Measurements from ENCODE around the gene KLF11. TPM values are rescaled to one million over a fixed set of nuclear protein-coding genes. Genes with fewer than 3 reads are reported as not detected.

Gene KLF11
- total RNA-seq, 1 experiment from 2014 or later: 21.0 TPM

- H3K27ac Mint-ChIP-seq (ENCODE audit: unreplicated experiment): no peak overlapping the region
- H3K4me3 Mint-ChIP-seq (ENCODE audit: unreplicated experiment): no peak overlapping the region
- H3K9me3 Mint-ChIP-seq (ENCODE audit: unreplicated experiment): no peaks in the 10 kb centered on the region
- no peaks in the 10 kb centered on the region for H3K36me3 ChIP-seq (ENCODE audit: control insufficient read depth, insufficient read depth, low read length)
- no peaks in the 10 kb centered on the region for H3K27me3 ChIP-seq (replicated peaks; ENCODE audit: control insufficient read depth, insufficient read depth, low read length)
- no peak for TF ChIP-seq CTCF (IDR thresholded peaks at IDR 0.05; ENCODE audit: insufficient read depth in 1 of 2, low read depth in 1 of 2, low read length in 1 of 2, severe bottlenecking in 1 of 2, unreplicated experiment in 1 of 2)
- no peak for DNase-seq
- H3K36me3 Mint-ChIP-seq (ENCODE audit: insufficient read depth, unreplicated experiment): no peaks in the 10 kb centered on the region
- ChIA-PET POLR2A (no interaction called here), CTCF (interaction anchor here (1.3 to 1.6 kb wide), 2 partner anchors 39 to 224 kb away, joined by 3 read pairs; no protein-coding TSS in a partner anchor)
- H3K4me1 Mint-ChIP-seq (ENCODE audit: low read depth, unreplicated experiment): no peaks in the 10 kb centered on the region
- no TSS peak for BruUV-seq (replicated peaks)
- no peak overlapping the region for H3K4me3 ChIP-seq (ENCODE audit: low read depth, low read length)
- intact Hi-C loops (cut with micrococcal nuclease; ENCODE audit: unreplicated experiment): no loop called here
- H3K9me3 ChIP-seq: no peaks in the 10 kb centered on the region
- no peaks in the 10 kb centered on the region for H3K4me1 ChIP-seq
- no peaks in the 10 kb centered on the region for H3K27me3 Mint-ChIP-seq (ENCODE audit: insufficient read depth, unreplicated experiment)
Observed at GRCh38 chr2:10022966-10023662, 20.2 kb upstream of the KLF11 start.

- no peaks in the 10 kb centered on the region for H3K9me3 Mint-ChIP-seq (ENCODE audit: unreplicated experiment)
- no peaks in the 10 kb centered on the region for H3K36me3 Mint-ChIP-seq (ENCODE audit: insufficient read depth, unreplicated experiment)
- no peak for DNase-seq
- TF ChIP-seq CTCF (IDR thresholded peaks at IDR 0.05; ENCODE audit: insufficient read depth in 1 of 2, low read depth in 1 of 2, low read length in 1 of 2, severe bottlenecking in 1 of 2, unreplicated experiment in 1 of 2): no peak
- H3K4me1 ChIP-seq: no peaks in the 10 kb centered on the region
- no peak overlapping the region for H3K4me3 Mint-ChIP-seq (ENCODE audit: unreplicated experiment)
- peaks cover 9% of the 10 kb centered on the region for H3K4me1 Mint-ChIP-seq (ENCODE audit: low read depth, unreplicated experiment)
- no peak overlapping the region for H3K27ac Mint-ChIP-seq (ENCODE audit: unreplicated experiment)
- H3K9me3 ChIP-seq: no peaks in the 10 kb centered on the region
- ChIA-PET CTCF (interaction anchor here (1.4 kb wide), 1 partner anchor 43 kb away, joined by 3 read pairs; no protein-coding TSS in a partner anchor), POLR2A (no interaction called here)
- no peak overlapping the region for H3K4me3 ChIP-seq (ENCODE audit: low read depth, low read length)
- intact Hi-C loops (cut with micrococcal nuclease; ENCODE audit: unreplicated experiment): no loop called here
- BruUV-seq (replicated peaks): no TSS peak
- no peaks in the 10 kb centered on the region for H3K27me3 ChIP-seq (replicated peaks; ENCODE audit: control insufficient read depth, insufficient read depth, low read length)
- no peaks in the 10 kb centered on the region for H3K36me3 ChIP-seq (ENCODE audit: control insufficient read depth, insufficient read depth, low read length)
- H3K27me3 Mint-ChIP-seq (ENCODE audit: insufficient read depth, unreplicated experiment): no peaks in the 10 kb centered on the region
Observed at GRCh38 chr2:10026940-10027569, 16.3 kb upstream of the KLF11 start.

- Mint-ChIP-seq H3K9me3 (ENCODE audit: unreplicated experiment) (no peaks in the 10 kb centered on the region), H3K4me1 (ENCODE audit: low read depth, unreplicated experiment) (peaks cover 9% of the 10 kb centered on the region), H3K36me3 (ENCODE audit: insufficient read depth, unreplicated experiment) (no peaks in the 10 kb centered on the region), H3K27me3 (ENCODE audit: insufficient read depth, unreplicated experiment) (no peaks in the 10 kb centered on the region), H3K4me3 (ENCODE audit: unreplicated experiment) (no peak overlapping the region), H3K27ac (ENCODE audit: unreplicated experiment) (no peak overlapping the region)
- H3K9me3 ChIP-seq: no peaks in the 10 kb centered on the region
- CTCF ChIA-PET: interaction anchor here (1.8 kb wide), 1 partner anchor 44 kb away, joined by 7 read pairs; no protein-coding TSS in a partner anchor
- BruUV-seq (replicated peaks): no TSS peak
- POLR2A ChIA-PET: no interaction called here
- no peak for TF ChIP-seq CTCF (IDR thresholded peaks at IDR 0.05; ENCODE audit: insufficient read depth in 1 of 2, low read depth in 1 of 2, low read length in 1 of 2, severe bottlenecking in 1 of 2, unreplicated experiment in 1 of 2)
- no peaks in the 10 kb centered on the region for H3K4me1 ChIP-seq
- H3K36me3 ChIP-seq (ENCODE audit: control insufficient read depth, insufficient read depth, low read length): no peaks in the 10 kb centered on the region
- intact Hi-C loops (cut with micrococcal nuclease; ENCODE audit: unreplicated experiment): no loop called here
- DNase-seq: no peak
- H3K4me3 ChIP-seq (ENCODE audit: low read depth, low read length): no peak overlapping the region
- H3K27me3 ChIP-seq (replicated peaks; ENCODE audit: control insufficient read depth, insufficient read depth, low read length): no peaks in the 10 kb centered on the region
Observed at GRCh38 chr2:10027660-10028330, 15.6 kb upstream of the KLF11 start.

Data from Caco-2 (cell line).